SK-N-SH (cell line): ENCODE measurements around the gene GSS.

ENCODE experiments used
- CTCF ChIP-seq: fragments of 200-600 bp; sonication (generic); IDR thresholded peaks from 2 replicates; pipeline ENCODE4 v1.6.1; 2017; ENCODE audit warnings: antibody characterized with exemption, mild to moderate bottlenecking, moderate library complexity
- POLR2AphosphoS5 ChIP-seq: IDR thresholded peaks from 2 replicates; pipeline ENCODE4 v1.6.1; 2012; ENCODE audit warnings: low read depth, low read length
- RAD21 ChIP-seq: IDR thresholded peaks from 2 replicates; pipeline ENCODE4 v1.6.1; 2012; ENCODE audit warnings: mild to moderate bottlenecking, low read length
- REST ChIP-seq: IDR thresholded peaks from 2 replicates; pipeline ENCODE4 v1.6.1; 2012; ENCODE audit warnings: mild to moderate bottlenecking, low read depth, low read length, moderate library complexity
- SIN3A ChIP-seq: IDR thresholded peaks from 2 replicates; pipeline ENCODE4 v1.6.1; 2012; ENCODE audit warnings: low read depth, mild to moderate bottlenecking, low read length, moderate library complexity, borderline replicate concordance
- SMC3 ChIP-seq: IDR thresholded peaks from 2 replicates; pipeline ENCODE4 v1.6.1; 2012; ENCODE audit warnings: low read depth, low read length, improper control_type of control experiment
- TAF1 ChIP-seq: IDR thresholded peaks from 2 replicates; pipeline ENCODE4 v1.6.1; 2012; ENCODE audit warnings: low read depth, mild to moderate bottlenecking, low read length, moderate library complexity, borderline replicate concordance
- TEAD4 ChIP-seq: IDR thresholded peaks from 2 replicates; pipeline ENCODE4 v1.4.0; 2012; ENCODE audit warnings: mild to moderate bottlenecking, borderline replicate concordance; ENCODE audit not compliant: insufficient read depth

- no peak for TF ChIP-seq CTCF
- no peak for TF ChIP-seq POLR2AphosphoS5
- no peak for TF ChIP-seq SIN3A
- no peak for TF ChIP-seq SMC3
- TF ChIP-seq RAD21: no peak
- TF ChIP-seq REST: no peak
- no peak for TF ChIP-seq TAF1
- TF ChIP-seq TEAD4: no peak
These were observed 33.5 kb upstream of the GSS start for GRCh38 chr20:34989118-34989517.
